Measurements from ENCODE around the gene PTRH1. TPM values are rescaled to one million over a fixed set of nuclear protein-coding genes. Genes with fewer than 3 reads are reported as not detected.

PTRH1 gene
- total and polyA plus RNA-seq, 2 of the 4 experiments (the other 2 are of a cell fraction) = 5.4 to 14.8 TPM

DNA sequence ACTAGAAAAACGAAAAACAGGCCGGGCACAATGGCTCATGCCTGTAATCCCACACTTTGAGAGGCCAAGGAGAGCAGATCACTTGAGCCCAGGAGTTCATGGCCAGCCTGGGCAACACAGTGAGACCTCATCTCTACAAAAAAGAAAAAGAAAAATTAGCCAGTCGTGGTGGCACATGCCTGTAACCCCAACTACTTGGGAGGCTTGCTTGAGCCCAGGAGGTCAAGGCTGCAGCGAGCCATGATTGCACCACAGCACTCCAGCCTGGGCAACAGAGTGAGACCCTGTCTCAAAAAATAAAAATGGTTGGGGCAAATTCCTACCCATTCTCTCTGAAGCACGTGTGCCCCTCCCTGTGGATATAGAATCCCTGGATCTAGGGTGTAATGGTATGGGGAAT, 17.1 kb downstream of the PTRH1 start:
- no CpG with 5 or more reads among the region's 5 CpGs for WGBS, 2 experiments (ENCODE audit: extremely low coverage in 2 of 2, insufficient read length in 1 of 2)
- CTCF ChIA-PET = no interaction called here
- Histone ChIP-seq H3K4me2 (ENCODE audit: low read depth, low read length) (no peak overlapping the region), H4K91ac (ENCODE audit: insufficient read depth, low read depth, low read length) (no peak overlapping the region), H3K23ac (ENCODE audit: low read depth, low read length) (no peak overlapping the region), H2BK120ac (ENCODE audit: low read depth, low read length) (no peak overlapping the region), H3K18ac (ENCODE audit: low read depth, low read length) (no peak overlapping the region), H4K20me1 (ENCODE audit: insufficient read depth, low read length) (no peaks in the 10 kb centered on the region), H3K56ac (ENCODE audit: extremely low read depth, insufficient read depth, low read length) (no peak overlapping the region), H3K27ac (ENCODE audit: insufficient read depth, low read length) (no peak overlapping the region), H3K4ac (ENCODE audit: low read depth, low read length) (no peak overlapping the region), H4K5ac (ENCODE audit: low read depth, low read length) (no peak overlapping the region), H2BK5ac (ENCODE audit: low read depth, low read length, poor library complexity, severe bottlenecking) (no peak overlapping the region), H3K9ac (ENCODE audit: low read depth, low read length) (no peak overlapping the region), H2AK5ac (ENCODE audit: low read depth, low read length) (no peak overlapping the region), H3K27me3 (ENCODE audit: control insufficient read depth, insufficient read depth, low read length) (no peaks in the 10 kb centered on the region), H3K14ac (replicated peaks; ENCODE audit: low read depth, low read length) (no peak overlapping the region), H3K4me1 (ENCODE audit: control insufficient read depth, insufficient read depth, low read length) (no peaks in the 10 kb centered on the region), H3K36me3 (ENCODE audit: control insufficient read depth, insufficient read depth, low read length) (no peaks in the 10 kb centered on the region), H4K8ac (ENCODE audit: low read depth in 2 of 2, low read length in 2 of 2) (peak overlapping the region in 1 of 2 experiments; percentile 91; a peak in 2 of 4 replicates), H3K4me3 (ENCODE audit: insufficient read depth, low read depth, low read length) (no peak overlapping the region), H2BK15ac (ENCODE audit: low read depth, low read length) (no peak overlapping the region), H3K9me1 (ENCODE audit: insufficient read depth, low read length) (no peaks in the 10 kb centered on the region; the same call in none of the 2 replicates), H3K9me3 (ENCODE audit: control insufficient read depth, insufficient read depth, low read length) (no peaks in the 10 kb centered on the region), H2AK9ac (replicated peaks; ENCODE audit: low read depth, low read length, poor library complexity) (no peak overlapping the region), H2BK20ac (ENCODE audit: low read depth, low read length) (no peak overlapping the region), H3K79me1 (ENCODE audit: low read depth in 1 of 2, low read length in 2 of 2) (no peaks in the 10 kb centered on the region), H2AFZ (replicated peaks; ENCODE audit: low read length, poor library complexity) (no peak overlapping the region)
- no TSS peak for BruUV-seq (replicated peaks)
- in situ Hi-C loops (cut with MboI; ENCODE audit: low sequenced_read_pairs) = no loop called here
- ATAC-seq (ENCODE audit: low read depth) = no peak
- TF ChIP-seq RCOR1 (IDR thresholded peaks at IDR 0.05; ENCODE audit: insufficient replicate concordance, low read length) (no peak), CEBPB (IDR thresholded peaks at IDR 0.05; ENCODE audit: low read depth, low read length) (no peak), POLR2A (IDR thresholded peaks at IDR 0.05; ENCODE audit: low read depth, low read length) (no peak), FOS (IDR thresholded peaks at IDR 0.05; ENCODE audit: low read depth, low read length) (no peak), RFX5 (IDR thresholded peaks at IDR 0.05; ENCODE audit: low read depth, low read length) (no peak), MAFK (IDR thresholded peaks at IDR 0.05; ENCODE audit: low read depth, low read length) (no peak), CHD1 (IDR thresholded peaks at IDR 0.05; ENCODE audit: low read depth, low read length) (no peak), MXI1 (IDR thresholded peaks at IDR 0.05; ENCODE audit: borderline replicate concordance, low read depth, low read length) (no peak), BHLHE40 (IDR thresholded peaks at IDR 0.05; ENCODE audit: low read depth, low read length) (no peak), MAZ (IDR thresholded peaks at IDR 0.05; ENCODE audit: borderline replicate concordance, low read depth, low read length) (no peak), NFE2L2 (IDR thresholded peaks at IDR 0.05; ENCODE audit: low read depth, low read length) (no peak), RAD21 (IDR thresholded peaks at IDR 0.05; ENCODE audit: low read length) (no peak)
- TF ChIP-seq, protein P1, sequence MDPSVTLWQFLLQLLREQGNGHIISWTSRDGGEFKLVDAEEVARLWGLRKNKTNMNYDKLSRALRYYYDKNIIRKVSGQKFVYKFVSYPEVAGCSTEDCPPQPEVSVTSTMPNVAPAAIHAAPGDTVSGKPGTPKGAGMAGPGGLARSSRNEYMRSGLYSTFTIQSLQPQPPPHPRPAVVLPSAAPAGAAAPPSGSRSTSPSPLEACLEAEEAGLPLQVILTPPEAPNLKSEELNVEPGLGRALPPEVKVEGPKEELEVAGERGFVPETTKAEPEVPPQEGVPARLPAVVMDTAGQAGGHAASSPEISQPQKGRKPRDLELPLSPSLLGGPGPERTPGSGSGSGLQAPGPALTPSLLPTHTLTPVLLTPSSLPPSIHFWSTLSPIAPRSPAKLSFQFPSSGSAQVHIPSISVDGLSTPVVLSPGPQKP (IDR thresholded peaks at IDR 0.05; ENCODE audit: borderline replicate concordance, low read depth, low read length) = no peak
- TF ChIP-seq, protein P2, sequence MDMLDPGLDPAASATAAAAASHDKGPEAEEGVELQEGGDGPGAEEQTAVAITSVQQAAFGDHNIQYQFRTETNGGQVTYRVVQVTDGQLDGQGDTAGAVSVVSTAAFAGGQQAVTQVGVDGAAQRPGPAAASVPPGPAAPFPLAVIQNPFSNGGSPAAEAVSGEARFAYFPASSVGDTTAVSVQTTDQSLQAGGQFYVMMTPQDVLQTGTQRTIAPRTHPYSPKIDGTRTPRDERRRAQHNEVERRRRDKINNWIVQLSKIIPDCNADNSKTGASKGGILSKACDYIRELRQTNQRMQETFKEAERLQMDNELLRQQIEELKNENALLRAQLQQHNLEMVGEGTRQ (IDR thresholded peaks at IDR 0.05; ENCODE audit: low read depth, low read length) = no peak
- TF ChIP-seq, protein P3, sequence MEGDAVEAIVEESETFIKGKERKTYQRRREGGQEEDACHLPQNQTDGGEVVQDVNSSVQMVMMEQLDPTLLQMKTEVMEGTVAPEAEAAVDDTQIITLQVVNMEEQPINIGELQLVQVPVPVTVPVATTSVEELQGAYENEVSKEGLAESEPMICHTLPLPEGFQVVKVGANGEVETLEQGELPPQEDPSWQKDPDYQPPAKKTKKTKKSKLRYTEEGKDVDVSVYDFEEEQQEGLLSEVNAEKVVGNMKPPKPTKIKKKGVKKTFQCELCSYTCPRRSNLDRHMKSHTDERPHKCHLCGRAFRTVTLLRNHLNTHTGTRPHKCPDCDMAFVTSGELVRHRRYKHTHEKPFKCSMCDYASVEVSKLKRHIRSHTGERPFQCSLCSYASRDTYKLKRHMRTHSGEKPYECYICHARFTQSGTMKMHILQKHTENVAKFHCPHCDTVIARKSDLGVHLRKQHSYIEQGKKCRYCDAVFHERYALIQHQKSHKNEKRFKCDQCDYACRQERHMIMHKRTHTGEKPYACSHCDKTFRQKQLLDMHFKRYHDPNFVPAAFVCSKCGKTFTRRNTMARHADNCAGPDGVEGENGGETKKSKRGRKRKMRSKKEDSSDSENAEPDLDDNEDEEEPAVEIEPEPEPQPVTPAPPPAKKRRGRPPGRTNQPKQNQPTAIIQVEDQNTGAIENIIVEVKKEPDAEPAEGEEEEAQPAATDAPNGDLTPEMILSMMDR (conservative IDR thresholded peaks at IDR 0.05; ENCODE audit: low read depth, low read length) = no peak
- POLR2A ChIA-PET (ENCODE audit: unreplicated experiment) = no interaction called here
- no peak for DNase-seq
- intact Hi-C loops (cut with micrococcal nuclease) = no loop called here
- dilution Hi-C loops (cut with HindIII; ENCODE audit: low sequenced_read_pairs, unreplicated experiment) = no loop called here

Data from IMR-90 (cell line).